AG10803 (cell line): ENCODE data around the gene COX6A2.

Experiments
- DNase-seq: peaks from one replicate; pipeline ENCODE4 v3.0.0; 2010; ENCODE audit warnings: low read depth
- H3K4me3 ChIP-seq: 2 replicates; pipeline ENCODE4 v1.5.1; 2011; ENCODE audit warnings: mild to moderate bottlenecking, low read length, control low read depth
- TF ChIP-seq, protein P1 (sequence below): conservative IDR thresholded peaks from 2 replicates; pipeline ENCODE4 v1.5.1; 2011; ENCODE audit warnings: mild to moderate bottlenecking, low read length, control low read depth, inconsistent platforms

COX6A2 gene

DNA sequence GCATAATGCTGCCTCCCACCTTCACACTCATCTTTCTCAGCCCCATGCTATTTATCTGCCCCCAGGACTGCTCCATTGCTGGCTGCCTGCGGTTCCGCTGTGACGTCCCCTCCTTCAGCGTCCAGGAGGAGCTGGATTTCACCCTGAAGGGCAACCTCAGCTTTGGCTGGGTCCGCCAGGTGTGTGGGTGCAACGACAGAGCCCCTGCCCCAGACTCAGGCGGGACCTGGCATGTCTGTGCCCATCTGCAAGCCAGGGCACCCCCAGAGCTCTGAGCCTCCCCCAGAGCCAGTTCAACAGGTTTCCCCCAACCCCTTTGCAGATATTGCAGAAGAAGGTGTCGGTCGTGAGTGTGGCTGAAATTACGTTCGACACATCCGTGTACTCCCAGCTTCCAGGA is 48.0 kb downstream of the COX6A2 start:
- TF ChIP-seq, protein P1, sequence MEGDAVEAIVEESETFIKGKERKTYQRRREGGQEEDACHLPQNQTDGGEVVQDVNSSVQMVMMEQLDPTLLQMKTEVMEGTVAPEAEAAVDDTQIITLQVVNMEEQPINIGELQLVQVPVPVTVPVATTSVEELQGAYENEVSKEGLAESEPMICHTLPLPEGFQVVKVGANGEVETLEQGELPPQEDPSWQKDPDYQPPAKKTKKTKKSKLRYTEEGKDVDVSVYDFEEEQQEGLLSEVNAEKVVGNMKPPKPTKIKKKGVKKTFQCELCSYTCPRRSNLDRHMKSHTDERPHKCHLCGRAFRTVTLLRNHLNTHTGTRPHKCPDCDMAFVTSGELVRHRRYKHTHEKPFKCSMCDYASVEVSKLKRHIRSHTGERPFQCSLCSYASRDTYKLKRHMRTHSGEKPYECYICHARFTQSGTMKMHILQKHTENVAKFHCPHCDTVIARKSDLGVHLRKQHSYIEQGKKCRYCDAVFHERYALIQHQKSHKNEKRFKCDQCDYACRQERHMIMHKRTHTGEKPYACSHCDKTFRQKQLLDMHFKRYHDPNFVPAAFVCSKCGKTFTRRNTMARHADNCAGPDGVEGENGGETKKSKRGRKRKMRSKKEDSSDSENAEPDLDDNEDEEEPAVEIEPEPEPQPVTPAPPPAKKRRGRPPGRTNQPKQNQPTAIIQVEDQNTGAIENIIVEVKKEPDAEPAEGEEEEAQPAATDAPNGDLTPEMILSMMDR = no peak
- no peak overlapping the region for H3K4me3 ChIP-seq
- DNase-seq = no peak
